CD14-positive monocyte (primary cell): Measurements from ENCODE around the gene PIP5K1C. TPM values are rescaled to one million over a fixed set of nuclear protein-coding genes. Genes with fewer than 3 reads are reported as not detected.
A peak's percentile ranks its signal among the peaks of the same experiment; 100 is the strongest.

Source experiments
- DNase-seq, 3 donors: peaks; one replicate each; pipeline ENCODE4 v3.0.0-alpha.2; 2011 to 2022
- H2AFZ ChIP-seq: 2 replicates; pipeline ENCODE4 v1.6.0; 2012; ENCODE audit warnings: mild to moderate bottlenecking, low read depth, low read length, inconsistent platforms; ENCODE audit not compliant: insufficient read depth, poor library complexity, severe bottlenecking
- H3K27ac ChIP-seq, 2 donors: 1 replicate in 1 of 2; 2 replicates in 1 of 2; pipeline ENCODE4 v1.5.1; 2012 to 2013; ENCODE audit warnings: low read length in 2 of 2, control low read depth in 1 of 2, inconsistent platforms in 1 of 2, low read depth in 1 of 2, mild to moderate bottlenecking in 1 of 2
- H3K27me3 ChIP-seq, 2 donors: one replicate each; pipeline versions ENCODE4 v1.6.0 to v1.6.1; 2011 to 2013; ENCODE audit warnings: low read length in 2 of 2; ENCODE audit not compliant: control insufficient read depth in 2 of 2, insufficient read depth in 2 of 2
- H3K36me3 ChIP-seq, 2 donors: replicated peaks in 1 of 2; 1 replicate in 1 of 2; 2 replicates in 1 of 2; pipeline versions ENCODE4 v1.5.1 to v1.6.1; 2012 to 2013; ENCODE audit warnings: low read length in 2 of 2, control low read depth in 1 of 2, inconsistent platforms in 1 of 2, mild to moderate bottlenecking in 1 of 2; ENCODE audit not compliant: insufficient read depth in 2 of 2, control insufficient read depth in 1 of 2
- H3K4me1 ChIP-seq, 2 donors: 1 replicate in 1 of 2; 2 replicates in 1 of 2; pipeline versions ENCODE4 v1.5.1 to v1.6.1; 2012 to 2013; ENCODE audit warnings: low read length in 2 of 2, control low read depth in 1 of 2, inconsistent platforms in 1 of 2, mild to moderate bottlenecking in 1 of 2, moderate library complexity in 1 of 2; ENCODE audit not compliant: insufficient read depth in 2 of 2, control insufficient read depth in 1 of 2
- H3K4me2 ChIP-seq: replicated peaks from 2 replicates; pipeline ENCODE3; 2012; ENCODE audit warnings: low read length, moderate library complexity, mild to moderate bottlenecking; ENCODE audit not compliant: poor library complexity, severe bottlenecking; ENCODE audit errors: extremely low read depth
- H3K4me3 ChIP-seq, 3 experiments: fragments of 200-600 bp in 1 of 3; sonication (generic) in 1 of 3; replicated peaks in 1 of 3; 1 replicate in 2 of 3; 2 replicates in 1 of 3; pipeline ENCODE4 v1.5.1; 2011 to 2013; ENCODE audit warnings: low read length in 3 of 3, mild to moderate bottlenecking in 3 of 3, control low read depth in 2 of 3, low read depth in 2 of 3, inconsistent platforms in 1 of 3, moderate library complexity in 1 of 3
- H3K79me2 ChIP-seq: 2 replicates; pipeline ENCODE4 v1.6.0; 2012; ENCODE audit warnings: mild to moderate bottlenecking, control low read depth, inconsistent platforms, low read length, moderate library complexity; ENCODE audit not compliant: insufficient read depth
- H3K9ac ChIP-seq: 2 replicates; pipeline ENCODE4 v1.6.0; 2017; ENCODE audit warnings: low read length, mild to moderate bottlenecking; ENCODE audit not compliant: insufficient read depth, poor library complexity, severe bottlenecking
- H3K9me3 ChIP-seq, 2 donors: replicated peaks in 1 of 2; 1 replicate in 1 of 2; 2 replicates in 1 of 2; pipeline versions ENCODE4 v1.5.1 to v1.6.1; 2012 to 2013; ENCODE audit warnings: low read length in 2 of 2, control low read depth in 1 of 2; ENCODE audit not compliant: control insufficient read depth in 1 of 2, insufficient read depth in 1 of 2
- H4K20me1 ChIP-seq: 2 replicates; pipeline ENCODE4 v1.6.0; 2012; ENCODE audit warnings: mild to moderate bottlenecking, low read length, control low read depth, moderate library complexity; ENCODE audit not compliant: insufficient read depth
- H3K27ac Mint-ChIP-seq, 7 donors: one replicate each; pipeline ENCODE4 v1.8.0; 2020; ENCODE audit warnings: mild to moderate bottlenecking in 7 of 7, mixed read lengths in 7 of 7, moderate library complexity in 6 of 7, inconsistent platforms in 2 of 7
- H3K27me3 Mint-ChIP-seq, 3 donors: one replicate each; pipeline ENCODE4 v1.8.0; 2021 to 2022; ENCODE audit warnings: low read depth in 3 of 3, mild to moderate bottlenecking in 3 of 3, mixed read lengths in 3 of 3, moderate library complexity in 3 of 3, inconsistent platforms in 1 of 3
- H3K36me3 Mint-ChIP-seq, 2 donors: one replicate each; pipeline ENCODE4 v1.8.0; 2020; ENCODE audit warnings: mixed read lengths in 2 of 2, inconsistent platforms in 1 of 2, mild to moderate bottlenecking in 1 of 2
- H3K4me1 Mint-ChIP-seq: one replicate; pipeline ENCODE4 v1.8.0; 2020; ENCODE audit warnings: mild to moderate bottlenecking, mixed read lengths
- H3K4me3 Mint-ChIP-seq, 2 donors: one replicate each; pipeline ENCODE4 v1.8.0; 2020; ENCODE audit warnings: mild to moderate bottlenecking in 2 of 2, mixed read lengths in 2 of 2, moderate library complexity in 1 of 2
- H3K9me3 Mint-ChIP-seq, 7 donors: one replicate each; pipeline ENCODE4 v1.8.0; 2020 to 2022; ENCODE audit warnings: mixed read lengths in 7 of 7, mild to moderate bottlenecking in 6 of 7, moderate library complexity in 6 of 7, inconsistent platforms in 2 of 7
- CTCF ChIP-seq: fragments of 200-600 bp; IDR thresholded peaks from one replicate; pipeline ENCODE4 v1.8.0; 2022; ENCODE audit warnings: antibody characterized with exemption, mild to moderate bottlenecking
- WGBS: methylation state at CpG from one replicate; pipeline ENCODE4 v1.1.5; 2013; ENCODE audit warnings: missing lambda C conversion rate; ENCODE audit not compliant: insufficient coverage; 5-methylcytosine and 5-hydroxymethylcytosine counted together
- intact Hi-C, 2 donors: fragments of 100-400 bp; cut with micrococcal nuclease; formaldehyde crosslinking; loops; one replicate each; pipeline versions ENCODE4 v1.15.0 to v1.15.1; 2023
- polyA minus RNA-seq: library from RNA; depleted of rRNA, polyadenylated mRNA; stranded (reverse); fragments of >200 nt; gene quantifications from 2 replicates; pipeline ENCODE4 v1.2.3, GENCODE V29; 2012
- polyA plus RNA-seq, 3 donors: library from polyadenylated mRNA; depleted of rRNA in 1 of 3; unstranded in 2 of 3; stranded (reverse) in 1 of 3; fragments of 300-500 nt in 2 of 3; fragments of >200 nt in 1 of 3; fragmentation: Illumina TruSeq in 2 of 3; gene quantifications; 1 replicate in 2 of 3; 2 replicates in 1 of 3; pipeline ENCODE4 v1.2.3, GENCODE V29; 2012 to 2021
- total RNA-seq, 12 experiments: library from RNA in 1 of 12; stranded (reverse) in 1 of 12; fragments of 120-200 nt in 1 of 12; gene quantifications; one replicate each; pipeline ENCODE4 v1.2.4 and lab custom pipeline; 2013 to 2026; ENCODE audit warnings: mixed read lengths in 6 of 12, inconsistent platforms in 1 of 12

Gene PIP5K1C
- 8.0 TPM for total RNA-seq (2013)
- polyA plus RNA-seq (10 to 100 TPM in 2 of 3 donors, 1 to 10 TPM in 1; 6.5 to 19.5 (median 10.1) TPM), polyA minus RNA-seq (24.9 and 34.9 TPM in 2 replicates), total RNA-seq (lab: John Stamatoyannopoulos, UW) (10.7 to 59.5 (median 22.9) reads per million in 11 experiments)

GRCh38 chr19:3700242-3701032 lies at the start of gene PIP5K1C:
TSS of gene PIP5K1C (minus strand) at chr19:3700468. CDS start at chr19:3700390, 78 bp downstream.
- H3K36me3 ChIP-seq: peaks cover 6 to 7% of the 10 kb centered on the region in 2 donors

More at GRCh38 chr19:3700242-3701032, at the start of gene PIP5K1C:
- peak within 1 kb of the TSS; percentile 89 to 95 for H3K4me3 Mint-ChIP-seq
- H2AFZ ChIP-seq: peak within 1 kb of the TSS; percentile 71
- peak within 1 kb of the TSS; percentile 87 for H3K9ac ChIP-seq
- peaks cover 4 to 22% of the 10 kb centered on the region in 2 donors for H3K36me3 Mint-ChIP-seq
- H3K79me2 ChIP-seq: peaks cover 46% of the 10 kb centered on the region
- 2% methylated on average over 76 of the region's 82 CpGs for WGBS
- H3K4me2 ChIP-seq: peak within 1 kb of the TSS; percentile 100
- H3K27ac ChIP-seq: peak within 1 kb of the TSS; percentile 85 to 90
- H3K27me3 ChIP-seq: no peaks in the 10 kb centered on the region
- H3K4me1 Mint-ChIP-seq: peaks cover 20% of the 10 kb centered on the region
- DNase-seq: peak; percentile 80 to 86 (median 84)
- peak within 1 kb of the TSS; percentile 56 to 96 (median 96) for H3K4me3 ChIP-seq
- H3K4me1 ChIP-seq: peaks cover 11 to 13% of the 10 kb centered on the region in 2 donors
- peak within 1 kb of the TSS; percentile 87 to 94 (median 92) for H3K27ac Mint-ChIP-seq
- no peaks in the 10 kb centered on the region for H3K9me3 ChIP-seq
- H3K9me3 Mint-ChIP-seq: no peaks in the 10 kb centered on the region
- TF ChIP-seq CTCF: peak; percentile 81
- intact Hi-C loops: no loop called here
- H4K20me1 ChIP-seq: peaks cover 44% of the 10 kb centered on the region
- peaks cover 1 to 11% (median 7%) of the 10 kb centered on the region in 3 donors for H3K27me3 Mint-ChIP-seq
